ENCODE results near the gene APBA2.
"Not testable (repeated sequence)": the region's sequence is repeated elsewhere in the genome, so short reads cannot be mapped to it uniquely, and the experiment has no call there.

The APBA2 gene

DNA sequence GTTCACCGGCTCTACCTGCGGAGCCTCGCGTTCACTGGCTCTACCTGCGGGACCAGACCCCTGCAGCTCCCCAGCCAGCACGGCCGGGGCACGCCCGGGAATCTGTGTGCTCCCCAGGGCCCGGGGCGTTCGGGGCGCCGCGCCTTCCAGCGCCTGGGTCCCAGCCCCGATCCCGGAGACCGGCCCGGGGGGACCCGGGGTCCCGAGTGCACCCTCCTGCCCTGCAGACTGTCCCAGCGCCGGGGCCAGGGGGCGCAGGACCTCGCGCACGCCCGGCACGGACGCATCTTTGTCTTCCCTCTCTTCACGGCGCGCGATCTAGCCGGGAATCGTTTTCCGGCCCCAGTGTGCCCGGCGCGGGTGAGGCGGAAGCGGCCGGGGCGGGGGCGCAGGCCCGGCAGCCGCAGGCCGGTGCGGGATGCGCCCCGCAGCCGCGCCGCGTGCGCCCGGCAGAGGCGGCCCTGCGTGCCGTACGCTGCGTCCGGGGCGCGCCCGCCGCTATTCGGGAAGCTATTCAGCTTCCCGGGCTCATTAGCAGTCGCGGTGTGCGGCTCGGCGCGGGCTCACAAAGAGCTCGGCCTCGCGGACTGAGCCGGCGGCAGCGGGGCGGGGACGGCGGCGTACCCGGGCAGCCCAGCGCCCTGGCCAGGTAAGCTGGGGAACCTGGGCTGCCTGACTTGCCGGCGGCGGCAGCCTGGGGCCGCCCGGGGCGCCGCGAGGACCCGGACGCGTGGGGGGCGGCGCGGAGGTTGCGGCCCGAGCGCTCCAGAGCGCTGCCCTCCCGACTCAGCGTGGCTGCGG is at the start of gene APBA2:
Gene APBA2, plus strand, starts transcription at position 345 of the 801 bp plus-strand sequence. CDS start 167,911 bp downstream, outside the sequence.
- intact Hi-C loops (cut with DNase I): no loop called here
- DNase-seq: peak in 5 of 10 donors; percentile 44 to 94 (median 86)

DNA sequence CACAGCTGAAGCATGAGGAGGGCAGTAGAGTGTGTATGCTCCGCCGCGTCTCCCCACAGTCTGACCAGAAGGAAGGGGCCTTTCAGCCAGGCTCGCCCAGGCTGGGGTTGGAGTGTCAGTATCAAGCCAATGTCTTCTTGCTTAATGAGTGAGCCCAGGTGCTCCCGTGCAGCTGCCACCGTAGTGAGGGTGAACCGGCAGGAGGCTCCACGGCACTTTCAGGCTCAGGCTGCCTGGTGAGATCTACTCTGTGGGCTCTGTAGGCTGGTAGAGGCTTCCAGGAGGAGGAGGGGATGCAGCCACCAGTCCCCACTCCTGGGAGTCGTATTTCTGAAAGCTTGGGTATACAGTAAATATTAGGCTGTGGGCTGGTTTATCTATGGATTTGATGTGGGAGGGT is 45.5 kb upstream of the APBA2 start:
- intact Hi-C loops (cut with DNase I); DNase-seq: not testable (repeated sequence)

DNA sequence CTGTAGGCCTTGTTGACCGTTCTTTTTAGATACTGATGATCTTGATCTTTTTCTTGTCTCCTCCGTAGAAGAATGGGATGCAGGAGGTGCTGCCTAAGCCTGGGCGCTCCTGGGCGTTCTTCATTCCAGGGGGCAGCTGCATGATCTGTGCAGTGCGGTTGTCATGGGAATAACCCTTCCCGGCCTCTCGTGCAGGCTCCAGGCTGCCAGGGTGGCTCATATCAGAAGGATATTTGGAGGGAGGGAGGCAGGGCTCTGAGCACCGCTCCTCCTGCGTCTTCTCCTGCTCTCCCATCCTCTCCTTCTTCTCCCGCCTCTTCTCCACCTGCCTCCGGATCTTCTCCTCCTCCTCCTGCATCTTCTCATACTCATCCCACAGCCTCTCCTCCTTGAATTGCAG is 43.6 kb upstream of the APBA2 start:
- intact Hi-C loops (cut with DNase I): not testable (repeated sequence)
- DNase-seq: peak in 1 of 10 donors; percentile 50

DNA sequence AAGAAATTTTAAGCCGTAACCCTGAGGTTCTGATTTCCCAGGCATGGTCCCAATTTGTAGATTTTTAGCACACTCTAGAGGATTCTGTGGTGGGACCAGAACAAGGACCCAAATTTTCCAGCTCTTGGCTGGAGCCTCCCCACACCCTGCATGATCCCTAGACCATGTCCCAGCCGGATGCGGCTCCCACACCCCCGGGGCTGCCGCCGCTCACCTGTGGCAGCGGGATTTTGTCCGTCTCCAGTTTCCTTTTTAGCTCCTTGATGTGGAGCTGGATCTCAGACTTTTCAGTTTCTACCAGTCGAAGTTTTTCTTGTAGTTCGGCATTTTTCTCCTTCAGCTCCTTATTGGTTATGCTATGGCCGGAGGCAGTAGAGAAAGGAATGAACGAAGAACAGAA is 42.3 kb upstream of the APBA2 start:
- DNase-seq: peak in 1 of 10 donors; percentile 56
- intact Hi-C loops (cut with DNase I): not testable (repeated sequence)

DNA sequence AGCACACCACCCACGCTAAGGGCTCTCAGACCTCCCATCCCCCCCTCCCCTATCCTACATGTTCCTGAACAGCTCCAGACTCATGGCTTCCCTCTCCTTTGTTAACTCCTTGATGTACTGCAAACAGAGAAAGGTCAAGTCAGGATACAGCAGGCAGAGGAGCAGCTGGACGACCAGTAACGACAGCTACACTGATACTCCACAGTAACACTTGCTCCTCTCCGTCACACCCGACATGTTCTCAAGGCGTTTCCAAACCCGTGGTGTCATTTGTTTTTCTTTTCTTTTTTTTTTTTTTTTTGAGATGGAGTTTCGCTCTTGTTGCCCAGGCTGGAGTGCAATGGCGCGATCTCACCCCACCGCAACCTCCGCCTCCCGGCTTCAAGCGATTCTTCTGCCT is 41.6 kb upstream of the APBA2 start:
- DNase-seq: not testable (repeated sequence)

DNA sequence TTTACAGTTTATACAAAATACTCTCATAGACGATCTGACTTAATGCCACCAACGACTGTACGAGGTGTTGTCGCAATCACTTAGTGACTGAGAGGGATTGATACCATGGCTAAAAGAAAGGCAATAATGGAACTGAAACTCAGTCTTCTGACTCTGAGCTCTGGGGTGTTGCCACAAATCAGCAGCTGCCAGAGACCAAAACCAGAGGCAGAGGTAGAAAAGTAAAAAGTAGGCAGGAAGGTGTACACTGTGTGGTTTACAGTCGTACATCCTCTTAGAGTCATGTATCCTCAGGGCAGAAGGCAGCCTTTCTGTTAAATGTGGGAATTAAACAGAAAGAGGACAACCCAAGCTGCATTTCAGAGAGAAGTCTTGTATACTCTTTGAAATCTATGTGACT is 38.5 kb upstream of the APBA2 start:
- DNase-seq; intact Hi-C loops (cut with DNase I): not testable (repeated sequence)

More for the DNA sequence above, 41.6 kb upstream of the APBA2 start:
- intact Hi-C loops (cut with DNase I): not testable (repeated sequence)

DNA sequence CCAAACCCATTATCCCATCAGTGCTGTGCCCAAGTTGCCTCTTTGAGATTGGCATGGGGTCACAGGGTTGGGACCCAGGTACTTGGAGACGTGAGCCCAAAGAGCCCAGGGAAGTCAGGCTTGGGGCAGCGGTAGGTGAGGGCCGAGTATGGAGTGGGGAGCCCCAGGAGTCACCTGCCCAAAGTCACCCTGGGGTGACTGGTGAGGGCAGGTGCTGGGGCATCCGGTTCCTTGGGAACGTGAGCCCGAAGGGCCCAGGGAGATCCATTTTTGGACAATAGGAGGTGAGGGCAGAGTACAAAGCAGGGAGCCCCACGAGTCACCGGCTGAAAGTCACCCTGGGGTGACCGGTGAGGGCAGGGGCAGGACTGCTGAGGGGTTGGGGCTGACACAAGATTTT is 37.8 kb upstream of the APBA2 start:
- intact Hi-C loops (cut with DNase I): not testable (repeated sequence)
- peak in 1 of 10 donors; percentile 65 for DNase-seq

DNA sequence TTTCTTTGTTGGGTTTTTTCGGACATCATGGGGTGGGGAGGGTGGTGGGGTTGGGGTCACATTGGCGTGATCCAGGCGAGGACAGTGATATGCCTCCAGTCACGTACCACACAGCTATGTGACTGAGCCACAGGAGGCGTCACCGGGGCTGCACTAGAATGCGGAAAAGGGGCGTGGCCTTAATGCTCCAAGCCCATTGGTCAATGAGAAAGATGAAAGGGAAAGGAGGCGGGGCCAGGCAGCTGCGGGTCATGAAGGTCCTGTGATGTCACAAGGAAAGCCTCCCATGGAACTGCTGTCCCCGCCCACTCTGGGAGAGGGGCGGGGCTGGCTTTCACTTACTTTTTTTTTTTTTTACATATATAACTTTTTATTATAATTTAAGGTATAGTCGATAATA is 37.3 kb upstream of the APBA2 start, which contains the start of gene GOLGA6L7:
Gene GOLGA6L7, minus strand, starts transcription at position 124 of the 400 bp plus-strand sequence. Its CDS starts 95 bp downstream, at position 29.
- intact Hi-C loops (cut with DNase I): not testable (repeated sequence)
- DNase-seq: peak in 1 of 10 donors; percentile 63

DNA sequence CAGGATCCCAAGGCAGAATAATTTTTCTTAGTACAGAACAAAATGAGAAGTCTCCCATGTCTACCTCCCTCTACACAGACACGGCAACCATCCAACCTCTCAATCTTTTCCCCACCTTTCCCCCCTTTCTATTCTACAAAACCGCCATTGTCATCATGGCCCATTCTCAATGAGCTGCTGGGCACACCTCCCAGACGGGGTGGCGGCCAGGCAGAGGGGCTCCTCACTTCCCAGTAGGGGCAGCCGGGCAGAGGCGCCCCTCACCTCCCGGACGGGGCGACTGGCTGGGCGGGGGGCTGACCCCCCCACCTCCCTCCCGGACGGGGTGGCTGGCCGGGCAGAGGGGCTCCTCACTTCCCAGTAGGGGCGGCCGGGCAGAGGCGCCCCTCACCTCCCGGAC is 36.5 kb upstream of the APBA2 start:
- intact Hi-C loops (cut with DNase I): not testable (repeated sequence)
- DNase-seq: peak in 1 of 10 donors; percentile 52

DNA sequence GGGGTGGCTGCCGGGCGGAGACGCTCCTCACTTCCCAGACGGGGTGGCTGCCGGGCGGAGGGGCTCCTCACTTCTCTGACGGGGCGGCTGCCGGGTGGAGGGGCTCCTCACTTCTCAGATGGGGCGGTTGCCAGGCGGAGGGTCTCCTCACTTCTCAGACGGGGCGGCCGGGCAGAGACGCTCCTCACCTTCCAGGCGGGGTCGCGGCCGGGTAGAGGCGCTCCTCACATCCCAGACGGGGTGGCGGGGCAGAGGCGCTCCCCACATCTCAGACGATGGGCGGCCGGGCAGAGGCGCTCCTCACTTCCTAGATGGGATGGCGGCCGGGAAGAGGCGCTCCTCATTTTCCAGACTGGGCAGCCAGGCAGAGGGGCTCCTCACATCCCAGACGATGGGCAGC is 36.0 kb upstream of the APBA2 start:
- peak in 1 of 10 donors; percentile 59 for DNase-seq
- intact Hi-C loops (cut with DNase I): not testable (repeated sequence)

DNA sequence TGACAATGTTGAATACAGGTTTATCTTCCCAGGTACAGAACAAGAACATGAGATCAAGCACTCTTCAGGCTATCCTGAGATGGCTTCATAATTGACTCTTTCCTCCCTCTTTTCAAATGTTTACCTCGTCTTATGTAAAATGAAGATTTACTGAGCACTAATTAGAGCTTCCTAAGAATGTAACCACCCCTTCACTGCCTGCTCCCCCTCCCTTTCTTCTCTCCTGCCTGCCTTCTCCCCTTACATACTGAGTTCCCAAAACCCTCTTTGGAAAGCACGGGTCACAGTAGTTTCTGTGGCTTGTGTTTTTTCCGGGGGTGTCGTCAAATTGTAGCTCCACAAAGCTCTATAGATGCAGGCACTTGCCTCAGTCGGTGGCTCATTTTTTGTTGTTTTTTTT is 32.1 kb upstream of the APBA2 start:
- intact Hi-C loops (cut with DNase I); DNase-seq: not testable (repeated sequence)

DNA sequence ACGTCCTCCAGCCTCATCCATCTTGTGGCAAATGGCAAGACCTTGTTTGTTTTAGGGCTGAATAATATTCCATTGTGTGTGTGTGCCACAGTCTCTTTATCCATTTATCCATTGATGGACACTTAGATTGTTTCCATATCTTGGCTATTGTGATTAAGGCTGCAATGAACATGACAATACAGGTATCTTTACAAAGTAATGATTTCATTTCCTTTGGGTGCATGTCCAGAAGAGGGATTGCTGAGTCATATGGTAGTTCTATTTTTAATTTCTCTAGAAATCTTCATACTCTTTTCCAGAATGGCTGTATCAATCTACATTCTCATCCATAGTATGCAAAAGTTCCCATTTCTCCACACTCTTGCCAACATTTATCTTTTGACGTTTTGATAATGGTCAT is 31.2 kb upstream of the APBA2 start:
- intact Hi-C loops (cut with DNase I); DNase-seq: not testable (repeated sequence)

DNA sequence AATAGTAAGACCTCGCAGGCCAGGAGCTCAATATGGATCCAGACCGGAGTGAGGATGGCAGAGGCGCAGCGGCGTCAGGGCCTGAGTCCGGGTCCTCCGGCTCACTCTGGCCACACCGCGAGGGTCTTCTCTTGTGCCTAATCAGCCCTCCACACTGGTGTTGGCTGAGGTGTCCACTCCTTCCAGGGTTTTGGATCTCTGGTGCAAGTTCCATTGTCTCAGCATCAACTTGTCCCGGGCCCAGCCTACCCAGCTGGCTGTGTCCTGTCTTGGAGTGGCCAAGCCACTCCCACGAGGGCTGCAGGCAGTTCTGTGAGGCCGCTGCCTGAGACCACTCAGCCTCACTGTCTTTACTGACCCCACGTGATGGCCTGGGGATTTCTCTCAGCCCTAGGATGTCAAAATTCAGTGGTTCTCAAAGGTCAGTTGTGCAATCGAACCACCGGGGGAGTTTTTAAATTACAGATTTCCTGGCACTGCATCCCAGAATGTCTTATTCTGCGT is 24.7 kb upstream of the APBA2 start:
- peak in 3 of 10 donors; percentile 37 to 79 (median 75) for DNase-seq
- intact Hi-C loops (cut with DNase I): no loop called here

DNA sequence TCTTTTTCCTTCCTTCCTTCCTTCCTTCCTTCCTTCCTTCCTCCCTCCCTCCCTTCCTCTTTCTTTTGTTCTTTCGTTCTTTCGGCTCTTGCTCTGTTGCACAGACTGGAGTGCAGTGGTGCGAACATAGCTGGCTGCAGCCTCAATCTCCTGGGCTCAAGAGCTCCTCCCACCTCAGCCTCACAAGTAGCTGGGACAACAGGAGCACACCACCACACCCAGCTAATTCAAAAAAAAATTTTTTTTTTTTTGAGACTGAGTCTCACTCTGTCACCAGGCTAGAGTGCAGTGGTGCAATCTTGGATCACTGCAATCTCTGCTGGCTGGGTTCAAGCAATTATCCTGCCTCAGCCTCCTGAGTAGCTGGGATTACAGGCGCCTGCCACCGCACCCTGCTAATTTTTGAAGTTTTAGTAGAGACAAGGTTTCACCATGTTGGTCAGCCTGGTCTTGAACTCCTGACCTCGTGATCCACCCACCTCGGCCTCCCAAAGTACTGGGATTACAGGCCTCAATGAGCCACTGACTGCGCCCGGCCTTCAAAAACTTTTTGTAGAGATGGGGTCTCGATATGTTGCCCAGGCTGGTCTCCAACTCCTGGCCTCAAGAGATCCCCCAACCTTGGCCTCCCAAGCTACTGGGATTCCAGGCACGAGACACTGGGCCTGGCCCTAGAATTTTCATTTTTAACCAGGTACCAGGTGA is 24.0 kb upstream of the APBA2 start:
- intact Hi-C loops (cut with DNase I): not testable (repeated sequence)
- DNase-seq: peak in 1 of 10 donors; percentile 49

DNA sequence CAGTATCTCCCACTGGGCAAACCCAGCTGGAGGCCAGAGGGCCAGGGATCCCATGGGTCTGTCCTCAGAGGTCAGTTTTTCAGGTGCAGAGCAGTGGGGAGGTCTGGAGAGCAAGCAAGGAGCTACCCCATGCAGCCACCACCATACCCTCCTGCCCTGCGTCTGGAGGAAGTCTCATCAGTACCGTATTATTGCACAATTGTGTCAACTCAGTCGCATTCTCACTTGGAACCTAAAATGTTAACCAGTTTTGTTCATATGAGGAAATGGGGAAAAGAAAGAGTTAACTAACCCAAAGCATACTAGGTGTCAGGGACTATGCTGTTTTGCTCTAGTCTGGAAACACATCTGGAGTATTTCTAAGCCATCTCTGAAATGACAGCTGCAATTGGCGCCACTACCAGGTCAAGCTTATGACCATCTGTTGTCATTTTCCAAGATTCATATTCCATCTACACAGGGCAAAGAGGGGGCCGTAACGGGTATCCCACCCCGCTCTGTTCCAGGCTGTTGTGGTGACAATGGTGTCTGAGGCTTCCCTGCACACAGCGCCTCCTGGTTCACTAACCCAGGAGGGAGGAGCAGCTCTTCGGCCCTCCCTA is 16.9 kb upstream of the APBA2 start:
- intact Hi-C loops (cut with DNase I): no loop called here
- peak in 2 of 10 donors; percentile 36 to 40 for DNase-seq

DNA sequence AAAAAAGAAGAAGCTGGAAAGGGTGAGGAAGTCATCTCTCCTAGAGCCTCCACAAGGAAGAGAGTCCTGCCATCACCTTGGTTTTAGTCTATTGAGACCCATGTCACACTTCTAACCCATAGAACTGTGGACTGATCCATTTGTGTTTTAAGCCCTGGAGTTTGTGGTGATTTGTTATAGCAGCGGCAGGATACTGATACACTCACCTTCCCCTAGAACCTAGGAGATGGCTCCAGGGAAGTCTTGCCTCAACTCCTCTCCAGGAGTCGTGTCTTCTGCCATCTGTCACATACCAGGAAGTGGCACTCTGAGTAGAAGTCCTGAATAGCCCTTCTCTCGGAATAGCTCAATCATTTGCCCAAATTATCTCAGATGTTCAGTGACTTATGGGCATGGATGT is 14.6 kb upstream of the APBA2 start:
- intact Hi-C loops (cut with DNase I): no loop called here
- no peak for DNase-seq

DNA sequence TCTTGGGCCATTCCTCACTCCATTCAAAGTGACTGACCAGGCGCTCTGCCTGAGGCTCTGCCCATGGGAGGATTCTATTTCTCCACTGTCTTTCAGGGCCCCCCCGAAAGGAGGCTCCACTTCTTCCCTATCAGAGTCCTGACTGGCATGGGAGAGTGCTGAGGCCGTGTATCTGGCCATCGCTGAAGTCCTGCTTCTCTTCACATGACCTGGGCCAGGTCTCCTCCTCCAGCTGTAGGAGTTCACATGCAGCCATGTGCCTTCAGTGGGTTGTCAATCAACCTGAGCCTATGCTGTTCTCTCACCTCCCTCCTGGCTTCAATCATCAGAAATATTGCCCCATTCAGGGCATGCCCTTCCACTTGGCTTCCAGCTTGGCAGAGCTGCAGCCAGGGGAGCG is 12.8 kb upstream of the APBA2 start:
- intact Hi-C loops (cut with DNase I): no loop called here

DNA sequence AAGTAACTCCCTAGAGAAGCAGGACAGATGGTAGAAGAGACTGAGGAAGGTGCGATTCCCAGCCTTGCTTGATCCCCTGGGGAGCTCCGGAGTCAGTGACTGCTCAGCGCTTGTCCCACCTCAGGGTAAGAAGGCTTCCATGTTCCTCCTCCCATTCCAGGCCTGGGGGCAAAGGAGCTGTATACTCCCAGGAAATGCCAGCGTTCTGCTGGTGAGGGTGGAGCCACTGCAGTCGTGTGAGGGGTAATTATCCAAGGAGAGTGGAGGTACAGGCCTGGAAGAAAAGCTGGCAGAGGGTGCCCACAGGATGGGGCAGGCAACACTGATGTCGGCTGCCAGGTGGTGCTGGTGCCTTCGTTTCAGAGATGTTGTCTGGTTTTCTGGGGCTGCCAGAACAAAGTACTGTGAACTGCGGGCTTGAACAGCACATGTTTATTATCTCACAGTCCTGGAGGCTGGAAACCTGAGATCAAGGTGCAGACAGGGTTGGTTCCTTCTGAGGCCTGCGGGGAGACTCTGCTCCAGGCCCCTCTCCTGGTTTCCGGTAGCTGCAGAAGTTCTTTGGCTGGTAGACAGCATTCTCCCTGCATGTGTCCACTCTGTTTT is 12.1 kb upstream of the APBA2 start:
- DNase-seq: peak in 3 of 10 donors; percentile 83 to 91 (median 84)

More for the DNA sequence above, 12.8 kb upstream of the APBA2 start:
- DNase-seq: peak in 2 of 10 donors; percentile 11 to 56

DNA sequence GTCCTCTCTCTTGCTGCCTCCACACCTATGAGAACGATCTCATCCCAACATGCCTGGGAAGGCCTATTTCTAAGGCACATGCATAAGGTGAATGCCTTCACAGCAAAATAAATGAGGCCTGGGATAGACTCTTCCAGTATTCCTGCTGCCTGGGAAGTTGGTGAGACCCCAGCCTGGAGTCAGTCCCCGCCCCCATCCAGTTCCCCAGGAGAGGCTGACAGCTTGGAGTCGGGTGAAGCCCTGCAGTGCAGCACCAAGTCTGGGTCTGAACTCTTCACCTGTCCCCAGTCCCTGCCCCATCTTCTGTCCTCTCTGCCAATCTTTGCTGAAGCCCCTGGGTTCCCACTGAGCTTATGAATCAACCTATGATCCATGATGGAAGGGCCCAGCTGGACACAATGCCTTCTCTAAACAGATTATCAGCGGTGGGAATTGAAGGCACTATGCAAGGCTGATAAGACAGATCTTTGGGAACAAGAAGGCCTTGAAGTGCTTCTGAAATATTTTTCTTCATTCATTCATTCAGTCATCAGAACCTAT is 10.2 kb upstream of the APBA2 start:
- peak in 2 of 10 donors; percentile 23 to 63 for DNase-seq
- intact Hi-C loops (cut with DNase I): loop anchor here (5.0 kb wide), 1 partner anchor 222 kb away; no protein-coding TSS in a partner anchor

More for the DNA sequence above, 12.1 kb upstream of the APBA2 start:
- intact Hi-C loops (cut with DNase I): no loop called here

All from posterior cingulate gyrus (tissue), 11 donors.